G401 (cell line): ENCODE results near the gene PTPRN2. TPM values are rescaled to one million over a fixed set of nuclear protein-coding genes. Genes with fewer than 3 reads are reported as not detected.
"Not testable (repeated sequence)": the region's sequence is repeated elsewhere in the genome, so short reads cannot be mapped to it uniquely, and the experiment has no call there.

ENCODE experiments used
- DNase-seq: peaks from one replicate; pipeline ENCODE4 v3.0.0-alpha.2; 2015; ENCODE audit warnings: low spot score
- in situ Hi-C: cut with HindIII; loops from 2 replicates; pipeline ENCODE4 v1.10.0; 2016; ENCODE audit warnings: low sequenced_read_pairs, mixed read lengths
- total RNA-seq: library from RNA; depleted of rRNA; stranded (reverse); fragments of >200 nt; shearing (Covaris generic); gene quantifications from 2 replicates; pipeline ENCODE4 v1.2.3, GENCODE V29; 2014

PTPRN2 gene
- total RNA-seq, 1 experiment from 2014 or later = not detected

- in situ Hi-C loops = no loop called here
These were observed 166.9 kb downstream of the PTPRN2 start for GRCh38 chr7:158420591-158421340.

GRCh38 chr7:158419238-158419785 is 168.3 kb downstream of the PTPRN2 start:
- DNase-seq = no peak
- in situ Hi-C loops = no loop called here

More at GRCh38 chr7:158420591-158421340, 166.9 kb downstream of the PTPRN2 start:
- no peak for DNase-seq

- in situ Hi-C loops = not testable (repeated sequence)
These were observed 169.2 kb downstream of the PTPRN2 start for GRCh38 chr7:158418395-158418794.

GRCh38 chr7:158416283-158416933 is 171.2 kb downstream of the PTPRN2 start:
- DNase-seq = no peak
- in situ Hi-C loops = no loop called here

More at GRCh38 chr7:158418395-158418794, 169.2 kb downstream of the PTPRN2 start:
- not testable (repeated sequence) for DNase-seq

GRCh38 chr7:158415316-158415715 is 172.3 kb downstream of the PTPRN2 start:
- in situ Hi-C loops = no loop called here
- no peak for DNase-seq

GRCh38 chr7:158414486-158414961 is 173.1 kb downstream of the PTPRN2 start:
- in situ Hi-C loops = no loop called here

GRCh38 chr7:158414002-158414401 is 173.6 kb downstream of the PTPRN2 start:
- DNase-seq = peak; percentile 8
- in situ Hi-C loops = no loop called here

More at GRCh38 chr7:158414486-158414961, 173.1 kb downstream of the PTPRN2 start:
- DNase-seq = peak; percentile 63

- in situ Hi-C loops = no loop called here
- no peak for DNase-seq
These were observed 176.2 kb downstream of the PTPRN2 start for GRCh38 chr7:158411232-158411950.

- in situ Hi-C loops = no loop called here
- no peak for DNase-seq
These were observed 176.9 kb downstream of the PTPRN2 start for GRCh38 chr7:158410720-158411119.

- no peak for DNase-seq
- in situ Hi-C loops = no loop called here
These were observed 177.8 kb downstream of the PTPRN2 start for GRCh38 chr7:158409816-158410330.

- in situ Hi-C loops = no loop called here
- DNase-seq = no peak
These were observed 178.5 kb downstream of the PTPRN2 start for GRCh38 chr7:158409120-158409519.

GRCh38 chr7:158408318-158408920 is 179.2 kb downstream of the PTPRN2 start:
- in situ Hi-C loops = no loop called here
- DNase-seq = no peak

- DNase-seq = peak; percentile 69
- in situ Hi-C loops = no loop called here
These were observed 179.9 kb downstream of the PTPRN2 start for GRCh38 chr7:158407581-158408317.

GRCh38 chr7:158406801-158407200 is 180.8 kb downstream of the PTPRN2 start:
- DNase-seq = no peak
- in situ Hi-C loops = no loop called here

GRCh38 chr7:158406364-158406763 is 181.3 kb downstream of the PTPRN2 start:
- DNase-seq = no peak
- in situ Hi-C loops = no loop called here

- DNase-seq, in situ Hi-C loops: not testable (repeated sequence)
These were observed 181.9 kb downstream of the PTPRN2 start for GRCh38 chr7:158405771-158406170.

GRCh38 chr7:158405324-158405723 is 182.3 kb downstream of the PTPRN2 start:
- in situ Hi-C loops = no loop called here

GRCh38 chr7:158404031-158404761 is 183.4 kb downstream of the PTPRN2 start:
- DNase-seq = no peak
- in situ Hi-C loops = no loop called here

More at GRCh38 chr7:158405324-158405723, 182.3 kb downstream of the PTPRN2 start:
- no peak for DNase-seq
